Left lung (tissue), 10 donors: Measurements from ENCODE around the gene FBXL7. TPM values are rescaled to one million over a fixed set of nuclear protein-coding genes. Genes with fewer than 3 reads are reported as not detected.

Experiments used
- ATAC-seq: fragments of 200-7000 bp; cut with Tn5 transposase; one replicate; pipeline ENCODE4 v1.9.1; 2020; ENCODE audit warnings: moderate library complexity
- DNase-seq, 4 donors: peaks; one replicate each; pipeline ENCODE4 v3.0.0-alpha.2; 2013 to 2020
- H3K27ac ChIP-seq, 2 donors: fragments of 200-600 bp; sonication (generic) in 1 of 2; one replicate each; pipeline versions ENCODE4 v1.5.0 to v1.8.0; 2020 to 2021
- H3K27me3 ChIP-seq, 2 donors: fragments of 200-600 bp; sonication (generic) in 1 of 2; one replicate each; pipeline versions ENCODE4 v1.5.0 to v1.8.0; 2020 to 2021
- H3K36me3 ChIP-seq, 2 donors: fragments of 200-600 bp; sonication (generic) in 1 of 2; one replicate each; pipeline versions ENCODE4 v1.5.0 to v1.8.0; 2020 to 2021
- H3K4me1 ChIP-seq, 2 donors: fragments of 200-600 bp; one replicate each; pipeline ENCODE4 v1.8.0; 2021
- H3K4me3 ChIP-seq, 2 donors: fragments of 200-600 bp; sonication (generic) in 1 of 2; one replicate each; pipeline versions ENCODE4 v1.5.0 to v1.8.0; 2020 to 2021; ENCODE audit warnings: mild to moderate bottlenecking in 1 of 2
- H3K9me3 ChIP-seq, 2 donors: fragments of 200-600 bp; sonication (generic) in 1 of 2; one replicate each; pipeline versions ENCODE4 v1.5.0 to v1.8.0; 2020 to 2021
- intact Hi-C, 2 donors: fragments of 100-400 bp; cut with DNase I; formaldehyde crosslinking; loops; one replicate each; pipeline versions ENCODE4 v1.11.2 to v1.14.2; 2022
- polyA plus RNA-seq, 6 donors: library from polyadenylated mRNA; unstranded; fragments of 120-200 nt; gene quantifications; one replicate each; pipeline ENCODE4 v1.2.1, GENCODE V29; 2013; ENCODE audit not compliant: insufficient read length in 6 of 6
- total RNA-seq, 2 donors: library from RNA; stranded (reverse); fragmentation: NEBNext Ultra II Directional; extraction: Animal tissue kit (Norgen Biotek cat#: 25700); gene quantifications; one replicate each; pipeline ENCODE4 v1.2.1, GENCODE V29; 2021
- TF ChIP-seq, protein P1 (sequence below), 2 donors: fragments of 200-600 bp; sonication (generic) in 1 of 2; IDR thresholded peaks; one replicate each; pipeline versions ENCODE4 v1.5.0 to v1.8.0; 2021; ENCODE audit warnings: antibody characterized with exemption in 2 of 2
- donor health status: DM: no; HTN: yes; CAD: no.
- donor health status: DM: no; HTN: no; CAD: no.

FBXL7 gene
- total and polyA plus RNA-seq, 8 donors = 12.0 to 32.4 (median 28.1) TPM

DNA sequence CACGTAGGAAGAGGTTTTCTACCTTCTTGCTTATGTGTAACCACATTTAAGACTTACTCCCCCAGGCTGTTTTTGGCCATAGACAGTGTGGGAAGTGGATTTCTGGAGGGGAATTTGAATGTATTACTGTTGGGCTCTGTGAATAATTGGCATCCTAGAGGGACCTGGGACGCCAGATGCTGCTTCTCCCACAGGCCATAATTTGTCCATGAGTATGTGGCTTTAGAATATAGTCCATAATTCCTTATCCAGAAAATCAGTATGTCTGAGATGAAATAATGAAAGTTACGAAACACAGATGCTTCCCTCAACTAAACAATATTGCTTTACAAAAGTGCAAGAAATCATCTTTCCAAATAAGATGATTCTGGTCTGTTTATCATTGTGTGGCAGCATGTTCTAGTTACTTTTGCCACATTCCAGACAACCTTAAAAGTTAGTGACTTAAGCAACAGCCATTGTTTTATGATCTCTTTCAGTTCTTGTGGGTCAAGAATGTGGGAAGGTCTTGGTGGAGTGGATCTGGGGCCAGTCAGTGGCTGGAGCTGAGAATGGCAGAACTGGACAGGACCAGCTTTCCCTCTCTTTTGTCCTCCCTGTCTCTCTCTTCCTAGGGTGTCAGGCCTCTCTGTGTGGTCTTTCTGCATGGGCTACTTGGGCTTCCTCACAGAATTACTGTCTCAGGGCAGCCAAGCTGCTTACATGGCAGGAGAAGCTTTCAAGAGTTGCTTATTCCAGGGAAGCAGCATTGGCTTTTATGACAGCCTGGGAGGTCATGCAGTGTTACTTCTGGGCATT lies 79.4 kb downstream of the FBXL7 start:
- TF ChIP-seq, protein P1, sequence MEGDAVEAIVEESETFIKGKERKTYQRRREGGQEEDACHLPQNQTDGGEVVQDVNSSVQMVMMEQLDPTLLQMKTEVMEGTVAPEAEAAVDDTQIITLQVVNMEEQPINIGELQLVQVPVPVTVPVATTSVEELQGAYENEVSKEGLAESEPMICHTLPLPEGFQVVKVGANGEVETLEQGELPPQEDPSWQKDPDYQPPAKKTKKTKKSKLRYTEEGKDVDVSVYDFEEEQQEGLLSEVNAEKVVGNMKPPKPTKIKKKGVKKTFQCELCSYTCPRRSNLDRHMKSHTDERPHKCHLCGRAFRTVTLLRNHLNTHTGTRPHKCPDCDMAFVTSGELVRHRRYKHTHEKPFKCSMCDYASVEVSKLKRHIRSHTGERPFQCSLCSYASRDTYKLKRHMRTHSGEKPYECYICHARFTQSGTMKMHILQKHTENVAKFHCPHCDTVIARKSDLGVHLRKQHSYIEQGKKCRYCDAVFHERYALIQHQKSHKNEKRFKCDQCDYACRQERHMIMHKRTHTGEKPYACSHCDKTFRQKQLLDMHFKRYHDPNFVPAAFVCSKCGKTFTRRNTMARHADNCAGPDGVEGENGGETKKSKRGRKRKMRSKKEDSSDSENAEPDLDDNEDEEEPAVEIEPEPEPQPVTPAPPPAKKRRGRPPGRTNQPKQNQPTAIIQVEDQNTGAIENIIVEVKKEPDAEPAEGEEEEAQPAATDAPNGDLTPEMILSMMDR (IDR thresholded peaks at IDR 0.05) = no peak
- intact Hi-C loops = no loop called here
- Histone ChIP-seq H3K9me3 (peaks cover 0 to 22% of the 10 kb centered on the region in 2 donors), H3K4me1 (no peaks in the 10 kb centered on the region), H3K36me3 (no peaks in the 10 kb centered on the region), H3K27me3 (no peaks in the 10 kb centered on the region), H3K4me3 (no peak overlapping the region), H3K27ac (no peak overlapping the region)
- DNase-seq (no peak), ATAC-seq (no peak)

DNA sequence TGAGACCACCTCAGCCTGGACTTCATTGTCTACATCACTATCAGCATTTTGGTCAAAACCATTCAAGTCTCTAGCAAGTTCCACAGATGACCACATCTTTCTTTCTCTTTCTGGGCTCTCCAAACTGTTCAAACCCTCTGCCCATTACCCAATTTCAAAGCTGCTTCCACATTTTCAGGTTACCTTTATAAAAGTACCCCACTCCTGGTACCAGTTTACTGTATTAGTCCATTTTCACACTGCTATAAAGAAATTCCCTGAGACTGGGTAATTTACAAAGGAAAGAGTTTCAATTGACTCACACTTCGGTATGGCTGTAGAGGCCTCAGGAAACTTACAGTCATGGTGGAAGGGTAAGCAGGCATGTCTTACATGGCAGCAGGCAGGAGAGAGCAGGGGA lies 84.5 kb downstream of the FBXL7 start:
- Histone ChIP-seq H3K27ac (no peak overlapping the region), H3K27me3 (no peaks in the 10 kb centered on the region), H3K36me3 (no peaks in the 10 kb centered on the region), H3K9me3 (peaks cover 0 to 30% of the 10 kb centered on the region in 2 donors), H3K4me1 (no peaks in the 10 kb centered on the region), H3K4me3 (no peak overlapping the region)
- ATAC-seq = no peak
- intact Hi-C loops = no loop called here
- TF ChIP-seq, protein P1 (IDR thresholded peaks at IDR 0.05) = no peak
- no peak for DNase-seq

DNA sequence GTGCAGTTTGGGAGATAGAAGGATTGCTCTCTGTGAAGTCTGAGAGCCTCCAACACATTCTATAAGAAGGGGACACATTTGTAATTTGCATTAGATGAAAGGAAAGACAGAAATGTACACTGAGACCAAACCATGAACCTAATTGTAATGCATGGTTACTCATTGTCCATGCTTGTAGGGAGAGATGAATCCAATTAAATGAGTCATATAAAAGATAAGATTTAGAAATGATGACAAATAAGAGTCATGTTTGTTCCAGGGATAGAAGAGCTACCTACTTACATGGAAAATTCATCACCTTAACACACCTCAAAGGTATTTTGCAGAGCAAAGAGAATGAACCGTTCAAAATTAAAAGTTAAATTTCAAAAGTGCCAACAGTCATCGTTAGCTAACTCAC lies 85.1 kb downstream of the FBXL7 start:
- ATAC-seq = no peak
- H3K27ac ChIP-seq = no peak overlapping the region

DNA sequence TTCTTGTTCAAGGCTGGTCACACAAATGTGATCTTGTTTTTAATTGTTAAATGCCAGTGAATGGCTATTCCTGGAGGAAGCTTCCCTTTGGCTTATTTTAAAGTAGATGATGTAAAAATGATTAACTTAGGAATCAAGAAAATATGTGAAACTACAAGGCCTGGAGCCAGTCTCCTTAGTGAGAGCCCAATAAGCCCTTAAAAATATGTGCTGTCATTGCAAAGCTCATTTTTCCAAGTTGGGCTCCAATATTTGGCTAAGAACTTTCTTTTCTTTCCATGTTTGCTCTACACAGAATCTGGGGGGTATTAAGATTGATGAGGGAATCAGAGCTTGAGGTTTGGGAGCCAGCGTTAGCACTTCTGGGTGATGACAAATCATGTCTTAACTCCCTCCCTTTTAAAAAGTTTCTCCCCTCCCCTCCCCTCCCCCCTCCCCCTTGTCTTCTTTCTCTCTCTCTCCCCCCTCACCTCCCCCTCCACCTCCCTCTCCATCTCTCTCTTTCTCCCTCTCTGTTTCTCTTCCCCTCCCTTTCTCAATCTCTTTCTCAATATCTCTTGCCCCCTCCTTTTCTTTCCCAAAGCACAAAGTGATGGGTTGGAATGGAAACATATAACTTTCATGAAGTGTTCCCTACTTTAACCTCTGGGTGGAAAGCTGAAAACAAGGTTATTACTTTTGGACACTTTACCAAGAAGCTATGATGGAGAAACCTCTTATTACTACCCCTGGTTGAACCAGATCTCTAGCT lies 86.0 kb downstream of the FBXL7 start:
- no peak for DNase-seq
- intact Hi-C loops = no loop called here
- no peak overlapping the region for H3K4me3 ChIP-seq
- H3K27me3 ChIP-seq = no peaks in the 10 kb centered on the region
- TF ChIP-seq, protein P1 (IDR thresholded peaks at IDR 0.05) = no peak
- H3K27ac ChIP-seq = no peak overlapping the region
- no peak for ATAC-seq
- H3K9me3 ChIP-seq = peaks cover 0 to 30% of the 10 kb centered on the region in 2 donors
- no peaks in the 10 kb centered on the region for H3K36me3 ChIP-seq
- H3K4me1 ChIP-seq = no peaks in the 10 kb centered on the region

More for the DNA sequence above, 85.1 kb downstream of the FBXL7 start:
- Histone ChIP-seq H3K36me3 (no peaks in the 10 kb centered on the region), H3K4me3 (no peak overlapping the region), H3K27me3 (no peaks in the 10 kb centered on the region), H3K4me1 (no peaks in the 10 kb centered on the region), H3K9me3 (peaks cover 0 to 30% of the 10 kb centered on the region in 2 donors)
- intact Hi-C loops = no loop called here
- TF ChIP-seq, protein P1 (IDR thresholded peaks at IDR 0.05) = no peak
- DNase-seq = no peak

DNA sequence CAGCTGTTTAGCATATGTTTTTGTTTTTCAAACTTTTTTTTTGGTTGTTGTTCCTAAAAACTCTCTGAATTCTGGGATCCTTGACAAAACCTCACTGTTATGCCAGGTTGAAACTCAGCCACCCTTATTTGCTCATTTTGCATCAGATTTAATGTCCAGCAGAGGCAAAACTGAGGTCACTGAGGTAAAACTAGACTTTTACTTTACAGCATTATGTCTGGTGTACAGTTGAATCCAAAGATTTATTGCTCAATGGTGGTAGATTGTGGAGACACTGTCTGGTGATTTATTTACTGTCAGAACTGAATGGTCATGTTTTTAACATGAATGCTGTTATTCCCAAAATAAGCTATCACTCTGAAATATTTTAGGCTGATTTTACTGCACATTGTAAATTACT lies 87.9 kb downstream of the FBXL7 start:
- intact Hi-C loops = no loop called here
- ATAC-seq (no peak), DNase-seq (no peak)
- Histone ChIP-seq H3K27me3 (no peaks in the 10 kb centered on the region), H3K9me3 (peaks cover 0 to 21% of the 10 kb centered on the region in 2 donors), H3K4me3 (no peak overlapping the region), H3K4me1 (no peaks in the 10 kb centered on the region), H3K36me3 (no peaks in the 10 kb centered on the region), H3K27ac (no peak overlapping the region)
- TF ChIP-seq, protein P1 (IDR thresholded peaks at IDR 0.05) = no peak
